ENCODE measurements around the gene FAM131C.

- TF ChIP-seq EP300 (IDR thresholded peaks at IDR 0.05) (no peak), POLR2A (IDR thresholded peaks at IDR 0.05) (no peak)
These were observed 7.2 kb downstream of the FAM131C start for GRCh38 chr1:16066245-16066644.

Measured in stomach (tissue), 4 donors.